ENCODE data around the gene NUP58. TPM values are rescaled to one million over a fixed set of nuclear protein-coding genes. Genes with fewer than 3 reads are reported as not detected.

Gene NUP58, protein sequence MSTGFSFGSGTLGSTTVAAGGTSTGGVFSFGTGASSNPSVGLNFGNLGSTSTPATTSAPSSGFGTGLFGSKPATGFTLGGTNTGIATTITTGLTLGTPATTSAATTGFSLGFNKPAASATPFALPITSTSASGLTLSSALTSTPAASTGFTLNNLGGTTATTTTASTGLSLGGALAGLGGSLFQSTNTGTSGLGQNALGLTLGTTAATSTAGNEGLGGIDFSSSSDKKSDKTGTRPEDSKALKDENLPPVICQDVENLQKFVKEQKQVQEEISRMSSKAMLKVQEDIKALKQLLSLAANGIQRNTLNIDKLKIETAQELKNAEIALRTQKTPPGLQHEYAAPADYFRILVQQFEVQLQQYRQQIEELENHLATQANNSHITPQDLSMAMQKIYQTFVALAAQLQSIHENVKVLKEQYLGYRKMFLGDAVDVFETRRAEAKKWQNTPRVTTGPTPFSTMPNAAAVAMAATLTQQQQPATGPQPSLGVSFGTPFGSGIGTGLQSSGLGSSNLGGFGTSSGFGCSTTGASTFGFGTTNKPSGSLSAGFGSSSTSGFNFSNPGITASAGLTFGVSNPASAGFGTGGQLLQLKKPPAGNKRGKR
- 10 to 100 TPM; 28.1 to 43.9 (median 37.3) TPM for total RNA-seq

DNA sequence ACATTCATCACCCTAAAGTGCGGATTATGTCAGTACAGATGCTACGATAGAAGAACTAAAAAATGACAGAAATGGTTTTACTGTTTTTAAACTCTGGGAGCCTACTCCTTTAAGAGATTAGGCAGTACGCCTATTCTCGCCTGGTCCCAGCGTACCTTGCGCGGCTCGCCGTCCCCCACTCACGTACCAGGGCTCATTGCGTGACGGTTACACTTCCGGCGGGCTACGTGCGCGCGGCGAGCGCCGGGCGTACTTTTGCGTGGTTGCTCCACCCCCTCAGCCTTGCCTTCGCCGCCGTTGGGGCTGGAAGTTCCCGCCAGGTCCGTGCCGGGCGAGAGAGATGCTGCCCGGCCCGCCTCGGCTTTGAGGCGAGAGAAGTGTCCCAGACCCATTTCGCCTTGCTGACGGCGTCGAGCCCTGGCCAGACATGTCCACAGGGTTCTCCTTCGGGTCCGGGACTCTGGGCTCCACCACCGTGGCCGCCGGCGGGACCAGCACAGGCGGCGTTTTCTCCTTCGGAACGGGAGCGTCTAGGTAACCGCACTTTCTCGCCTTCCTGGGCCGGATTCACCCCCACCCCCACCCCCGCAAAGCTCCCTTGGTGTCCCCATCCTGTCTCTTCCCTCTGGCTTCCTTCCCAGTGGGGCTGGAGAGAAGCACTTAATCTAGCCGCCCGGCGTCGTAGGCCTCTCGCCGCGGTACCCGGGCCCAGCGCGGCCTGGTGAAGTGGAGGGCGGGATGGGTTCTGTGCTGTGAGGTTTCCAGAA lies at the start of gene NUP58:
TSS of gene NUP58 (plus strand) at position 279 of the 767 bp plus-strand sequence. CDS start at position 428, 149 bp downstream.
- Histone ChIP-seq H3K27me3 (peaks cover 8% of the 10 kb centered on the region), H3K9me3 (no peaks in the 10 kb centered on the region), H3K36me3 (peaks cover 0 to 7% of the 10 kb centered on the region in 2 donors), H3K4me1 (peaks cover 0 to 37% (median 6%) of the 10 kb centered on the region in 3 donors), H3K4me3 (peak within 1 kb of the TSS; percentile 81 to 87), H3K27ac (peak within 1 kb of the TSS; percentile 87 to 96 (median 90))
- peak; percentile 100 for ATAC-seq
- TF ChIP-seq POLR2AphosphoS5 (IDR thresholded peaks at IDR 0.05): peak; percentile 96
- TF ChIP-seq, protein P1, sequence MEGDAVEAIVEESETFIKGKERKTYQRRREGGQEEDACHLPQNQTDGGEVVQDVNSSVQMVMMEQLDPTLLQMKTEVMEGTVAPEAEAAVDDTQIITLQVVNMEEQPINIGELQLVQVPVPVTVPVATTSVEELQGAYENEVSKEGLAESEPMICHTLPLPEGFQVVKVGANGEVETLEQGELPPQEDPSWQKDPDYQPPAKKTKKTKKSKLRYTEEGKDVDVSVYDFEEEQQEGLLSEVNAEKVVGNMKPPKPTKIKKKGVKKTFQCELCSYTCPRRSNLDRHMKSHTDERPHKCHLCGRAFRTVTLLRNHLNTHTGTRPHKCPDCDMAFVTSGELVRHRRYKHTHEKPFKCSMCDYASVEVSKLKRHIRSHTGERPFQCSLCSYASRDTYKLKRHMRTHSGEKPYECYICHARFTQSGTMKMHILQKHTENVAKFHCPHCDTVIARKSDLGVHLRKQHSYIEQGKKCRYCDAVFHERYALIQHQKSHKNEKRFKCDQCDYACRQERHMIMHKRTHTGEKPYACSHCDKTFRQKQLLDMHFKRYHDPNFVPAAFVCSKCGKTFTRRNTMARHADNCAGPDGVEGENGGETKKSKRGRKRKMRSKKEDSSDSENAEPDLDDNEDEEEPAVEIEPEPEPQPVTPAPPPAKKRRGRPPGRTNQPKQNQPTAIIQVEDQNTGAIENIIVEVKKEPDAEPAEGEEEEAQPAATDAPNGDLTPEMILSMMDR (IDR thresholded peaks at IDR 0.05): peak in 1 of 4 experiments; percentile 0
- TF ChIP-seq POLR2A (IDR thresholded peaks at IDR 0.05): peak; percentile 72 to 82
- TF ChIP-seq EP300 (IDR thresholded peaks at IDR 0.05): no peak
- 0% methylated on average over 2 to 7 of the region's 64 CpGs for WGBS, 2 donors (ENCODE audit: low coverage in 1 of 2)

DNA sequence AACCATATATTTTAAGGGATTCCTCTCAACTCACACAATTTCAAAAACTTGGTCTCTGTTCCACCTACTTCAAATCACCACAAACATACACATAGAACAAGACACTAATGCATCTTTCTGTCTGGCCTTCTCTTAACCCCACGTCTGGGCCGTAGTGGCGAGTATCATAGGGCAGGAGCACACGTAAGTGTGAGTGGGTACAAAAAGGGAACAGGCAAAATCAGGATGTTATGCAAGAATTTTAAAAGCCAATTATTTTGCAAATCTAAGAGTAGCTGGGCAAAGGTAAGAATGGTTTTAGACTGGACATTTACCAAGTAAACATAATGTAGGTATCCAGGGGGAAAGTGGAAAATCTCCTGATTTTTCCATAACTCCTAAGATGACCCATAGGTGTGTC lies 49.2 kb upstream of the NUP58 start:
- Histone ChIP-seq H3K27ac (no peak overlapping the region), H3K4me1 (no peaks in the 10 kb centered on the region), H3K9me3 (no peaks in the 10 kb centered on the region), H3K27me3 (no peaks in the 10 kb centered on the region), H3K36me3 (peaks cover 0 to 81% of the 10 kb centered on the region in 2 donors), H3K4me3 (no peak overlapping the region)
- 60 to 69% methylated on average over 1 to 4 of the region's 4 CpGs for WGBS, 2 donors (ENCODE audit: low coverage in 1 of 2)
- ATAC-seq: no peak
- TF ChIP-seq POLR2A (IDR thresholded peaks at IDR 0.05): no peak
- TF ChIP-seq, protein P1 (IDR thresholded peaks at IDR 0.05): no peak
- TF ChIP-seq POLR2AphosphoS5 (IDR thresholded peaks at IDR 0.05): no peak
- TF ChIP-seq EP300 (IDR thresholded peaks at IDR 0.05): no peak

DNA sequence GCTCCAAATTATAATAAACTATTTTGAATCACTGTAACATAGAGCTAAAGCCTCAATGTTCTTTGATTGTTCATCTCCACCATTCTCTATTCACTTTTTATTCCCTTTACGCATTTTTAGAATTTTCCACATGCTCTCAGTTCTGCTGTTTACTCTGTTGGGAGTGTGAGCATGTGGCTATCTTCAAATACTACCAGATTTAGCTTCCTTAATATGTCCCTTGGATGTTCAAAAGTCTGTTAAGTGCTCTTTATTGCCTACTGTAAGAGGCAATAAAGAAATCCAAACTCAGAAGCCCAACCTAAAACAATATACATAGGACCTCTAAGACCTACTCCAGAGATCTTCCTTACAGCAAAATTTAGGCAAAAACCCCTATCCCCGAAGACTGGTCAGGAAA lies 48.7 kb upstream of the NUP58 start:
- H3K9me3 ChIP-seq: no peaks in the 10 kb centered on the region
- 89 to 100% methylated on average over 2 of the region's 2 CpGs for WGBS, 2 donors (ENCODE audit: low coverage in 1 of 2)
- H3K4me1 ChIP-seq: no peaks in the 10 kb centered on the region
- no peak overlapping the region for H3K27ac ChIP-seq
- TF ChIP-seq EP300 (IDR thresholded peaks at IDR 0.05) (no peak), POLR2AphosphoS5 (IDR thresholded peaks at IDR 0.05) (no peak), POLR2A (IDR thresholded peaks at IDR 0.05) (no peak)
- TF ChIP-seq, protein P1 (IDR thresholded peaks at IDR 0.05): no peak
- H3K27me3 ChIP-seq: no peaks in the 10 kb centered on the region
- no peak overlapping the region for H3K4me3 ChIP-seq
- ATAC-seq: no peak
- H3K36me3 ChIP-seq: peaks cover 0 to 86% of the 10 kb centered on the region in 2 donors

DNA sequence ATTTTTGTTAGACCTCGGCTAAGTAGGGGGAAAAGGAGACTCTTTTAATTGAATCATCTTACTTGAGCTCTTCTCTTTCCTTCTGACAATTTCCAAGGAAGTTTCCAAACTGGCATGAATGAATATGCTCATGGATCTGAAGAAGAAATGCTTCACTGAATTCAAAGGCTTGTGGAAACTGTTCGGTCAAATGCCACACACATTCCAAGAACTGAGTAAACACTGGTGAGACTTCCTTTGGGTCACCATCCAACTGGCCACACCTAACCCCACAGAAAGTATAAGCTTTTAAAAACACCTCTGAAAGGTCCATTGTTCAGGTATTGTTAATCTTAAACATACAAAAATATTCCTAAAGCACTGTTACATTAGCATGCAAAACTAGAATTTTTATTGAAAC lies 47.7 kb upstream of the NUP58 start:
- TF ChIP-seq EP300 (IDR thresholded peaks at IDR 0.05): no peak
- TF ChIP-seq, protein P1 (IDR thresholded peaks at IDR 0.05): no peak
- TF ChIP-seq POLR2AphosphoS5 (IDR thresholded peaks at IDR 0.05): no peak
- TF ChIP-seq POLR2A (IDR thresholded peaks at IDR 0.05): no peak
- no peak for ATAC-seq
- Histone ChIP-seq H3K27me3 (no peaks in the 10 kb centered on the region), H3K4me1 (no peaks in the 10 kb centered on the region), H3K27ac (no peak overlapping the region), H3K9me3 (no peaks in the 10 kb centered on the region), H3K36me3 (peaks cover 0 to 95% of the 10 kb centered on the region in 2 donors), H3K4me3 (no peak overlapping the region)
- 61 to 73% methylated on average over 2 of the region's 2 CpGs for WGBS, 2 donors (ENCODE audit: low coverage in 1 of 2)

All from gastroesophageal sphincter (tissue), 4 donors.